B cell (primary cell): ENCODE data around the gene LAMA3. TPM values are rescaled to one million over a fixed set of nuclear protein-coding genes. Genes with fewer than 3 reads are reported as not detected.

Experiments used
- ATAC-seq: fragments of 200-7000 bp; cut with Tn5 transposase; one replicate; pipeline ENCODE4 v1.10.0; 2021; ENCODE audit warnings: low read depth, mild to moderate bottlenecking, moderate number of reproducible peaks, moderate library complexity
- CTCF ChIA-PET: fragments of 350-600 bp; sonication (Branson Sonifier 250); formaldehyde crosslinking; loops from one replicate; lab custom pipeline; 2021; ENCODE audit warnings: antibody characterized with exemption, inconsistent platforms; lab: Charles Lee
- POLR2A ChIA-PET: fragments of 350-600 bp; sonication (Branson Sonifier 250); formaldehyde crosslinking; loops from one replicate; lab custom pipeline; 2021; ENCODE audit warnings: antibody characterized with exemption; lab: Charles Lee
- DNase-seq: peaks from one replicate; pipeline ENCODE4 v3.0.0; 2013
- H2AFZ ChIP-seq: 2 replicates; pipeline ENCODE4 v1.6.1; 2012; ENCODE audit warnings: mild to moderate bottlenecking, low read depth, low read length; ENCODE audit not compliant: insufficient read depth, poor library complexity, severe bottlenecking
- H3K27ac ChIP-seq, 2 donors: 1 replicate in 1 of 2; 2 replicates in 1 of 2; pipeline ENCODE4 v1.5.1; 2012 to 2013; ENCODE audit warnings: low read length in 2 of 2, mild to moderate bottlenecking in 2 of 2, moderate library complexity in 1 of 2
- H3K27me3 ChIP-seq, 4 experiments: fragments of 200-600 bp in 1 of 4; sonication (generic) in 1 of 4; replicated peaks in 1 of 4; 1 replicate in 2 of 4; 2 replicates in 2 of 4; pipeline versions ENCODE4 v1.6.1 to v1.7.0; 2013 to 2016; ENCODE audit warnings: low read length in 3 of 4, mild to moderate bottlenecking in 2 of 4, mixed read lengths in 1 of 4, moderate library complexity in 1 of 4; ENCODE audit not compliant: insufficient read depth in 4 of 4, control insufficient read depth in 3 of 4; ENCODE audit errors: control extremely low read depth in 1 of 4
- H3K36me3 ChIP-seq, 2 experiments: replicated peaks in 1 of 2; 1 replicate in 1 of 2; 2 replicates in 1 of 2; pipeline versions ENCODE4 v1.6.1 to v1.7.1; 2013; ENCODE audit warnings: low read length in 1 of 2; ENCODE audit not compliant: insufficient read depth in 2 of 2, control insufficient read depth in 1 of 2; ENCODE audit errors: control extremely low read depth in 1 of 2, extremely low read depth in 1 of 2
- H3K4me1 ChIP-seq, 2 donors: fragments of 200-600 bp in 1 of 2; sonication (generic) in 1 of 2; 1 replicate in 1 of 2; 2 replicates in 1 of 2; pipeline versions ENCODE4 v1.5.1 to v1.6.1; 2013 to 2017; ENCODE audit warnings: low read length in 2 of 2; ENCODE audit not compliant: control insufficient read depth in 2 of 2, insufficient read depth in 2 of 2
- H3K4me2 ChIP-seq: replicated peaks from 2 replicates; pipeline ENCODE3; 2012; ENCODE audit warnings: mild to moderate bottlenecking, low read depth, low read length; ENCODE audit not compliant: poor library complexity, severe bottlenecking
- H3K4me3 ChIP-seq, 5 experiments: fragments of 200-600 bp in 1 of 5; sonication (generic) in 1 of 5; 1 replicate in 3 of 5; 2 replicates in 2 of 5; pipeline versions ENCODE4 v1.5.1 to v1.7.0; 2011 to 2016; ENCODE audit warnings: low read length in 4 of 5, mild to moderate bottlenecking in 4 of 5, low read depth in 2 of 5, control low read depth in 1 of 5, moderate library complexity in 1 of 5; ENCODE audit not compliant: insufficient read depth in 1 of 5; ENCODE audit errors: control extremely low read depth in 1 of 5, extremely low read depth in 1 of 5
- H3K79me2 ChIP-seq: fragments of 200-600 bp; sonication (generic); one replicate; pipeline ENCODE4 v1.6.0; 2016; ENCODE audit warnings: low read length; ENCODE audit not compliant: control insufficient read depth, insufficient read depth
- H3K9ac ChIP-seq: fragments of 200-600 bp; sonication (generic); 2 replicates; pipeline ENCODE4 v1.6.1; 2017; ENCODE audit warnings: mild to moderate bottlenecking, low read length, moderate library complexity
- H3K9me3 ChIP-seq, 3 donors: one replicate each; pipeline versions ENCODE4 v1.6.1 to v1.7.1; 2013; ENCODE audit warnings: low read length in 2 of 3; ENCODE audit not compliant: control insufficient read depth in 2 of 3, insufficient read depth in 1 of 3; ENCODE audit errors: control extremely low read depth in 1 of 3
- H4K20me1 ChIP-seq: 2 replicates; pipeline ENCODE4 v1.6.0; 2012; ENCODE audit warnings: mild to moderate bottlenecking, low read length; ENCODE audit not compliant: insufficient read depth, control insufficient read depth, poor library complexity, severe bottlenecking
- H3K27ac Mint-ChIP-seq: one replicate; pipeline ENCODE4 v1.8.0; 2021; ENCODE audit warnings: mixed read lengths
- H3K27me3 Mint-ChIP-seq: one replicate; pipeline ENCODE4 v1.8.0; 2021; ENCODE audit warnings: mixed read lengths
- H3K4me1 Mint-ChIP-seq: one replicate; pipeline ENCODE4 v1.8.0; 2021; ENCODE audit warnings: mixed read lengths
- H3K4me3 Mint-ChIP-seq: one replicate; pipeline ENCODE4 v1.8.0; 2021; ENCODE audit warnings: mixed read lengths
- H3K9me3 Mint-ChIP-seq: one replicate; pipeline ENCODE4 v1.8.0; 2022; ENCODE audit warnings: mixed read lengths; ENCODE audit not compliant: insufficient read depth
- CTCF ChIP-seq: fragments of 200-600 bp; IDR thresholded peaks from one replicate; pipeline ENCODE4 v1.8.0; 2022; ENCODE audit warnings: antibody characterized with exemption, mild to moderate bottlenecking
- EZH2 ChIP-seq: IDR thresholded peaks from 2 replicates; pipeline ENCODE4 v1.6.1; 2012; ENCODE audit warnings: borderline replicate concordance, low read depth, mild to moderate bottlenecking, moderate library complexity, low read length; ENCODE audit not compliant: insufficient read depth, poor library complexity, severe bottlenecking
- whole genome bisulfite sequencing: methylation state at CpG from one replicate; pipeline ENCODE4 v1.1.5; 2013; ENCODE audit warnings: missing lambda C conversion rate; ENCODE audit not compliant: insufficient coverage; 5-methylcytosine and 5-hydroxymethylcytosine counted together
- intact Hi-C: fragments of 100-400 bp; cut with micrococcal nuclease; formaldehyde crosslinking; loops from one replicate; pipeline ENCODE4 v1.10.0; 2022
- polyA plus RNA-seq: library from polyadenylated mRNA; depleted of rRNA; stranded (reverse); fragments of >200 nt; gene quantifications from 2 replicates; pipeline ENCODE4 v1.2.3, GENCODE V29; 2012
- total RNA-seq, 2 donors: library from RNA; stranded (reverse); fragments of 120-200 nt in 1 of 2; gene quantifications; 1 replicate in 1 of 2; 2 replicates in 1 of 2; pipeline versions ENCODE4 v1.2.3 to v1.2.4, GENCODE V29; 2013 to 2022

The LAMA3 gene
- total and polyA plus RNA-seq, 2 donors (not counting 1 experiment from before 2014, with no cell fraction given), result 0.03 to 0.32 TPM

DNA sequence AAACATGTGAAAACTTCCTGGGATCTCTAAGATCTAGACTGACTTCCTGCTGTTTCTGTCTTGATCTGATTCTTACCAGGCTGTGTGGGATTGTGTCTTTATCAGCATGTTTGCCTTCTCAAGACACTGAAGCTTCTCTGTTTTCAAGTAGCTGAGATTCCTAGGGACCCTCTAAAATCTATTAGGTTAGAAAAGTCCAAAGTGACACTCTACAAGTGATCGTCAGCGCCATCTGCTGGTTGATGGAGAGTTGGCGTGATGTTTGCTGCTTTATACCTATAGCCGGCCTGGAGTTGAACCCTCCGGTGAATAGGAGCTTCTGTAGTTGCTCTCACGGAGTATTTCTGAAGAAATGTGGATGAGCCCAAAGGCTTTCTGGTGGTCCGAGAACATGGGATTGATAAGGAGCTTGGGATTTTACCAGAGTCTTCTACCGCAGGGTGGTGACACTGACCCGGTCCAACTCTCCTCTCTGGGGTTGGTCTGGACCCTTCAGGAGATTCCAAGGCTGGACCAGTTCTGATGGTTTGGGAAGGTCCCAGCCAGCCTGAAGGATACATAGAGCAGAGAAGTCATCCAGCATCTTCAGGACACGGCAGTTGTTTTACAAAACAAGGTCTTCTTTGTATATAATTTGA, 229.3 kb downstream of the LAMA3 start:
- ATAC-seq (peak; percentile 70), DNase-seq (peak; percentile 79)
- ChIA-PET POLR2A (no interaction called here), CTCF (interaction anchor here (0.6 to 3.9 kb wide), 45 partner anchors 8 to 444 kb away, joined by 3 to 27 read pairs (median 4); no protein-coding TSS in a partner anchor)
- Mint-ChIP-seq H3K4me1 (no peaks in the 10 kb centered on the region), H3K9me3 (no peaks in the 10 kb centered on the region), H3K27ac (no peak overlapping the region), H3K4me3 (no peak overlapping the region), H3K27me3 (peaks cover 15% of the 10 kb centered on the region)
- H3K4me1 ChIP-seq, result peaks cover 0 to 6% of the 10 kb centered on the region in 2 donors
- no peak overlapping the region for H3K9ac ChIP-seq
- H3K79me2 ChIP-seq, result no peaks in the 10 kb centered on the region
- H3K27me3 ChIP-seq, result no peaks in the 10 kb centered on the region
- no peak overlapping the region for H2AFZ ChIP-seq
- TF ChIP-seq CTCF (peak; percentile 97), EZH2 (no peak)
- intact Hi-C loops, result loop anchor here (1.0 kb wide), 3 partner anchors 106 to 296 kb away; no protein-coding TSS in a partner anchor
- H3K27ac ChIP-seq, result no peak overlapping the region
- H3K4me2 ChIP-seq, result no peak overlapping the region
- no peaks in the 10 kb centered on the region for H4K20me1 ChIP-seq
- H3K9me3 ChIP-seq, result no peaks in the 10 kb centered on the region
- WGBS, result 28% methylated on average over 9 of the region's 10 CpGs
- H3K4me3 ChIP-seq, result no peak overlapping the region
- H3K36me3 ChIP-seq, result no peaks in the 10 kb centered on the region

DNA sequence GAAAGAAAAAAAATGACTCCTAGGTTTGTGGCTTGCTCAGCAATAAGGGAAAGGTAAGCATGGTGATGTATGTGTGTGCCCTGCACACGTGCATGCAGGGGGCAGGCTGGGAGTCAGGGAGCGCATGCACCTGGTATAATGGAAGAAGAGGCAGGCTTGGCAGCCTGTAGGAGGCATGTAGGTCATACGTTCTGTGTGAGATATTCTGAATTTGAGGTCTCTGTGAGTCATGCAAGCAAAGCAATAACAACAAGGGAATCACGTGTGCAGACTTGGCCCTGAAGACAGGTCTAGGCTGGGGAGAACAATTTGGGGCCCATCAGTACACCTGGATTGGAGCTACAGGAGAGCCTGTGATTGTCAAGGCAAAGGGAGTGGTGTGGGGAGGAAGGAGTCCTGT, 230.8 kb downstream of the LAMA3 start:
- no peak overlapping the region for H3K4me3 ChIP-seq
- H4K20me1 ChIP-seq, result no peaks in the 10 kb centered on the region
- H2AFZ ChIP-seq, result no peak overlapping the region
- no peak overlapping the region for H3K9ac ChIP-seq
- no peaks in the 10 kb centered on the region for H3K9me3 Mint-ChIP-seq
- ChIA-PET CTCF (interaction anchor here (0.7 to 2.3 kb wide), 6 partner anchors 10 to 289 kb away, joined by 3 to 10 read pairs (median 4); no protein-coding TSS in a partner anchor), POLR2A (no interaction called here)
- no peak for ATAC-seq
- H3K4me3 Mint-ChIP-seq, result no peak overlapping the region
- no peak overlapping the region for H3K27ac ChIP-seq
- TF ChIP-seq CTCF, result no peak
- no peak for TF ChIP-seq EZH2
- DNase-seq, result no peak
- H3K27me3 ChIP-seq, result no peaks in the 10 kb centered on the region
- H3K9me3 ChIP-seq, result no peaks in the 10 kb centered on the region
- H3K27me3 Mint-ChIP-seq, result peaks cover 15% of the 10 kb centered on the region
- intact Hi-C loops, result no loop called here
- H3K4me2 ChIP-seq, result no peak overlapping the region
- no peak overlapping the region for H3K27ac Mint-ChIP-seq
- H3K36me3 ChIP-seq, result no peaks in the 10 kb centered on the region
- no peaks in the 10 kb centered on the region for H3K4me1 Mint-ChIP-seq
- H3K4me1 ChIP-seq, result peaks cover 0 to 6% of the 10 kb centered on the region in 2 donors
- 93% methylated on average over 4 of the region's 4 CpGs for WGBS
- no peaks in the 10 kb centered on the region for H3K79me2 ChIP-seq
